Retinal pigment epithelial cell (primary cell): ENCODE measurements around the gene ARL13A.

Experiments
- DNase-seq: peaks from one replicate; pipeline ENCODE4 v3.0.0-alpha.2; 2010; ENCODE audit warnings: low read depth
- H3K4me3 ChIP-seq: 2 replicates; pipeline ENCODE4 v1.5.1; 2011; ENCODE audit warnings: mild to moderate bottlenecking, low read length, control low read depth, moderate library complexity
- TF ChIP-seq, protein P1 (sequence below): conservative IDR thresholded peaks from 2 replicates; pipeline ENCODE4 v1.5.1; 2011; ENCODE audit warnings: low read depth, low read length, control low read depth, inconsistent platforms

The ARL13A gene

DNA sequence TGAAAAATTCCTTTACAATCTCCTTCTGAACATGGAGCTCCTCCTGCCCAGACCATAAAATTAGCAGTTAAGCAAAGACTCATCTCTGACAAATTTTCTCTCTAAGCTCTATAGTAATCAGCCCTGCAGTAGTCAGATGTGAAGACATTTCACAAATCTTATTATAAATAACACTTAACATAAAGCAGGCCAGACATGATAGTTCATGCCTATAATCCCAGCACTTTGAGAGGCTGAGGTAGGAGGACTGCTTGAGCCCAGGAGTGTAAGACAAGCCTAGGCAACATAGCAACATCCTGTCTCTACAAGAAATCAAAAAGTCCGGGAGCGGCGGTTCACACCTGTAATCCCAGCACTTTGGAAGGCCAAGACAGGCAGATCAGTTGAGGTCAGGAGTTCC lies 52.5 kb downstream of the ARL13A start:
- no peak for DNase-seq
- no peak overlapping the region for H3K4me3 ChIP-seq
- TF ChIP-seq, protein P1, sequence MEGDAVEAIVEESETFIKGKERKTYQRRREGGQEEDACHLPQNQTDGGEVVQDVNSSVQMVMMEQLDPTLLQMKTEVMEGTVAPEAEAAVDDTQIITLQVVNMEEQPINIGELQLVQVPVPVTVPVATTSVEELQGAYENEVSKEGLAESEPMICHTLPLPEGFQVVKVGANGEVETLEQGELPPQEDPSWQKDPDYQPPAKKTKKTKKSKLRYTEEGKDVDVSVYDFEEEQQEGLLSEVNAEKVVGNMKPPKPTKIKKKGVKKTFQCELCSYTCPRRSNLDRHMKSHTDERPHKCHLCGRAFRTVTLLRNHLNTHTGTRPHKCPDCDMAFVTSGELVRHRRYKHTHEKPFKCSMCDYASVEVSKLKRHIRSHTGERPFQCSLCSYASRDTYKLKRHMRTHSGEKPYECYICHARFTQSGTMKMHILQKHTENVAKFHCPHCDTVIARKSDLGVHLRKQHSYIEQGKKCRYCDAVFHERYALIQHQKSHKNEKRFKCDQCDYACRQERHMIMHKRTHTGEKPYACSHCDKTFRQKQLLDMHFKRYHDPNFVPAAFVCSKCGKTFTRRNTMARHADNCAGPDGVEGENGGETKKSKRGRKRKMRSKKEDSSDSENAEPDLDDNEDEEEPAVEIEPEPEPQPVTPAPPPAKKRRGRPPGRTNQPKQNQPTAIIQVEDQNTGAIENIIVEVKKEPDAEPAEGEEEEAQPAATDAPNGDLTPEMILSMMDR = no peak

DNA sequence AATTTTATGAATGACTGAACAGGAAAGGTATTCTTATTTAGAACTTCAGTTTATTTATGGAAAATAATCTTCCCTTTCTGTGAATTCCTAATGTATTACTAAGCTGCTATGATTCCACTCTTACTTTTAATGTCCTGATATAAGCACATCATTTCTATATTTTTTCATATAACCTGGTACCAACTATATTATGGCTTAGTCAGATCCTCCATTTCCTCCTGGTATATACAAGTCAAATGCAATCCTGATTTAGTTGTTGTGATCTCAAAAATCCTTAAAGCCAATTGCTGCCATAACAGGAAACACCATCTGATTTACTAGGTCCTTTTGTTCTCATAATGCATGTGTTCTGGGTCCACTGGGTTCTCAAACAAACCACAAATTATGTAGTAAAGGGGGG lies 55.6 kb downstream of the ARL13A start:
- H3K4me3 ChIP-seq = no peak overlapping the region
- DNase-seq = no peak
- TF ChIP-seq, protein P1 = no peak

DNA sequence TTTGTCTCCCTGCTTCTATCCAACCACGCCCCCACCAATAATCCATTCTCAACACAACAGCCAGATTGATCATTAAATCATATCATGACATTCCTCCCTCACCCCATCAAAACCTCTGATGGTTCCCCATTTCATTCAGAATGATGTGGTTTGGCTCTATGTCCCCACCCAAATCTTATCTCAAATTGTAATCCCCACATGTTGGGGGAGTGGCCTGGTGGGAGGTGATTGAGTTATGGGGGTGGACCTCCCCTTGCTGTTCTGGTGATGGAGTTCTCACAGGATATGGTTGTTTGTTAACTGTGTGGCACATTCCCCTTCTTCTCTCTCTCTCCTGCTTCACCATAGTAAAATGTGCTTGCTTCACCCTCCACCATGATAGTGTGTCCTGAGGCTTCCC lies 59.1 kb downstream of the ARL13A start:
- TF ChIP-seq, protein P1 = no peak
- no peak overlapping the region for H3K4me3 ChIP-seq
- no peak for DNase-seq

DNA sequence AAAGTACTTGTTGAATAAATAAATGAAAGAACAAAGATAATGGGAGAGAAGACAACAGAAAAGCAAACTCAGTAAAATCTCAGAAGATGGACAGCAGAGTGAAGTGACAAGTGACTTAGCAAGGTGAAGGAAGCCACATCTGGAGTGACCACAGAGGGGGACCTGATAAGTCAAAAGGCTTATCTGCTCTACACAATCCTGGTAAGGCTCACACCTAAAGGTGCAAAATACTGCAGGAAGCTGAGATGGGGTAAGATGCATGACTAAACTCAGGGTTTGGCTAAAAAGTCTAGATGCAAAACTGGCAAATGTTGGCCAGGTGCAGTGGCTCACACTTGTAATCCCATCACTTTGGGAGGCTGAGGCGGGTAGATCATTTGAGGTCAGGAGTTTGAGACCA lies 60.2 kb downstream of the ARL13A start:
- H3K4me3 ChIP-seq = no peak overlapping the region
- TF ChIP-seq, protein P1 = no peak
- DNase-seq = no peak

- DNase-seq = no peak
- H3K4me3 ChIP-seq = no peak overlapping the region
- TF ChIP-seq, protein P1 = no peak
Measured at GRCh38 chrX:101037231-101037630, 67.7 kb downstream of the ARL13A start.

DNA sequence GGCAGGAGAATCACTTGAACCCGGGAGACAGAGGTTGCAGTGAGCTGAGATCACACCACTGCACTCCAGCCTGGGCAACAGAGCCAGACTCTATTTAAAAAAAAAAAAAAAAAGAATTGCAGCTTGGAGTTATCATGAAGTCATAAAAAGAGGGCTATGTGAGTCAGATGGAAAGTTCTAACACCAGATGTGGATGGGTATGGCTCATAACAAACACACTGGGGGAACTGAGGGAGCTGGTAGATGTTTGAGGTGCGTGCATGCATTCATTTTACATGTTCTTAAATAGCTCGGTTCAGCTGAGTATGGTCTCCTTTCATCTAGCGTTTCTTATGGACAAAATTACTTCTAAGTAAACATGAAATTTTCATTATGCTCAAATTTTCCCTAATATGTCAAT lies 70.7 kb downstream of the ARL13A start:
- TF ChIP-seq, protein P1 = no peak
- DNase-seq = no peak
- no peak overlapping the region for H3K4me3 ChIP-seq
